K562 (cell line): ENCODE measurements around the gene PRDX1. TPM values are rescaled to one million over a fixed set of nuclear protein-coding genes. Genes with fewer than 3 reads are reported as not detected.

Source experiments
- IFI16 ChIP-seq: fragments of 250-450 bp; sonication (Bioruptor Pico); IDR thresholded peaks from 2 replicates; pipeline ENCODE4 v2.1.2; 2022; ENCODE audit warnings: mild to moderate bottlenecking, inconsistent platforms
- L3MBTL2 ChIP-seq: fragments of 450-650 bp; IDR thresholded peaks from 2 replicates; pipeline ENCODE4 v1.6.1; 2016; ENCODE audit warnings: mild to moderate bottlenecking, moderate library complexity
- NCOR1 ChIP-seq: fragments of 450-650 bp; IDR thresholded peaks from 2 replicates; pipeline ENCODE4 v1.6.1; 2016; ENCODE audit warnings: mild to moderate bottlenecking, moderate library complexity
- ZFP36 ChIP-seq: fragments of 150-350 bp; IDR thresholded peaks from 2 replicates; pipeline ENCODE4 v1.6.1; 2018; ENCODE audit warnings: low read length, low read depth; ENCODE audit not compliant: partially characterized antibody
- ZNF174 ChIP-seq: fragments of 250-450 bp; sonication (Bioruptor Pico); IDR thresholded peaks from 2 replicates; pipeline ENCODE4 v1.4.0; 2020; ENCODE audit warnings: mild to moderate bottlenecking
- ZNF384 ChIP-seq: IDR thresholded peaks from 2 replicates; pipeline ENCODE4 v1.6.1; 2012; ENCODE audit warnings: low read depth, low read length, improper control_type of control experiment
- polyA plus RNA-seq, 8 experiments: library from polyadenylated mRNA; depleted of rRNA in 4 of 8; stranded (reverse) in 5 of 8; unstranded in 3 of 8; fragments of >200 nt; fragmentation: Nextera tagmentation in 2 of 8; fragmentation: Illumina TruSeq in 1 of 8; extraction: Ambion mirVana in 2 of 8; extraction: Trizol in 1 of 8; gene quantifications; 2 replicates each; pipeline versions ENCODE4 v1.2.1 to v1.2.3, GENCODE V29; 2011 to 2014; ENCODE audit warnings: inconsistent platforms in 1 of 8, missing spikeins in 1 of 8
- total RNA-seq, 7 experiments: library from RNA; depleted of rRNA in 6 of 7; stranded (reverse); fragments of >200 nt in 6 of 7; fragmentation: Illumina TruSeq in 2 of 7; extraction: Trizol in 2 of 7; gene quantifications; 2 replicates each; pipeline versions ENCODE4 v1.2.1 to v1.2.3, GENCODE V29; 2011 to 2021; ENCODE audit warnings: low replicate concordance in 1 of 7
- TF ChIP-seq, protein P1 (sequence below): fragments of 450-650 bp; IDR thresholded peaks from 2 replicates; pipeline ENCODE4 v1.6.1; 2016; ENCODE audit warnings: mild to moderate bottlenecking, moderate library complexity
- TF ChIP-seq, protein P2 (sequence below), 2 experiments: fragments of 200-800 bp in 1 of 2; sonication (Bioruptor generic) in 1 of 2; sonication (generic) in 1 of 2; formaldehyde crosslinking in 1 of 2; IDR thresholded peaks in 1 of 2; conservative IDR thresholded peaks in 1 of 2; 2 replicates each; pipeline versions ENCODE4 v1.5.0 to v1.6.1; 2016 to 2020; ENCODE audit warnings: missing compliant biosample characterization in 1 of 2, missing genetic modification characterization in 1 of 2, missing genetic modification reagents in 1 of 2
- TF ChIP-seq, protein P3 (sequence below): fragments of 450-650 bp; formaldehyde crosslinking; IDR thresholded peaks from 2 replicates; pipeline ENCODE4 v1.4.0; 2022; ENCODE audit warnings: missing genetic modification characterization
- TF ChIP-seq, protein P4 (sequence below), 2 experiments: fragments of 450-650 bp; conservative IDR thresholded peaks; 2 replicates each; pipeline ENCODE4 v1.6.1; 2017; ENCODE audit warnings: mild to moderate bottlenecking in 2 of 2, moderate library complexity in 2 of 2

PRDX1 gene
- total and polyA plus RNA-seq, 9 of the 15 experiments (the other 6 are each of a cell fraction or from before 2014, with no cell fraction given) = 748 to 2,388 (median 1,045) TPM

DNA sequence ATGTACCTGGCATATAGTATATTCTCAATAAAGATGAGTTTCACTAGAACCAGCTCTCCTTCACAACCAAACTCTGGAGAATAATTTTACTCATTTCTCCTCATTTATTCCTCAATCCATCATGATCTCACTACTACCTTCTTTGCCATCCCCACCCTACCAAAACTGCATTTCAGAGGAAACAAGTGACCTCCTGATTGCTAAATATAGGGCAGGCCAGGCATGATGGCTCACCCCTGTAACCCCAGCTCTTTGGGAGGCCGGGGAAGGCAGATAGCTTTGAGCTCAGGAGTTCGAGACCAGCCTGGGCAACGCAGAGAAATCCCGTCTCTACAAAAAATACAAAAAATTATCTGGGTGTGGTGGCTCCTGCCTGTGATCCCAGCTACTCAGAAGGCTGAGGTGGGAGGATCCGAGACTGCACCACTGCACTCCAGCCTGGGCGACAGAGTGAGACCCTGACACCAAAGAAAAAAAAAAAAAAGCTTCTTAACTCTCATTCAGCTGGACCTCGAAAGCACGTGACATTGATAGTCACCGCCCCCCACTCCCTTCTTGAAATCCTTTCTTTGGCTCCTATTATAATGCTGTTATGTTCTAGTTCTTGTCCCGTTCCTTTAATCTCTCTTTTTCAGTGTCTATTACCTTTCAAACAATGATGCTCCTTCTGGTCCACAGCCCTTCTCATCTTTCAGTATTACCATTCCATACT is 32.9 kb downstream of the PRDX1 start (continued):
- TF ChIP-seq, protein P1, sequence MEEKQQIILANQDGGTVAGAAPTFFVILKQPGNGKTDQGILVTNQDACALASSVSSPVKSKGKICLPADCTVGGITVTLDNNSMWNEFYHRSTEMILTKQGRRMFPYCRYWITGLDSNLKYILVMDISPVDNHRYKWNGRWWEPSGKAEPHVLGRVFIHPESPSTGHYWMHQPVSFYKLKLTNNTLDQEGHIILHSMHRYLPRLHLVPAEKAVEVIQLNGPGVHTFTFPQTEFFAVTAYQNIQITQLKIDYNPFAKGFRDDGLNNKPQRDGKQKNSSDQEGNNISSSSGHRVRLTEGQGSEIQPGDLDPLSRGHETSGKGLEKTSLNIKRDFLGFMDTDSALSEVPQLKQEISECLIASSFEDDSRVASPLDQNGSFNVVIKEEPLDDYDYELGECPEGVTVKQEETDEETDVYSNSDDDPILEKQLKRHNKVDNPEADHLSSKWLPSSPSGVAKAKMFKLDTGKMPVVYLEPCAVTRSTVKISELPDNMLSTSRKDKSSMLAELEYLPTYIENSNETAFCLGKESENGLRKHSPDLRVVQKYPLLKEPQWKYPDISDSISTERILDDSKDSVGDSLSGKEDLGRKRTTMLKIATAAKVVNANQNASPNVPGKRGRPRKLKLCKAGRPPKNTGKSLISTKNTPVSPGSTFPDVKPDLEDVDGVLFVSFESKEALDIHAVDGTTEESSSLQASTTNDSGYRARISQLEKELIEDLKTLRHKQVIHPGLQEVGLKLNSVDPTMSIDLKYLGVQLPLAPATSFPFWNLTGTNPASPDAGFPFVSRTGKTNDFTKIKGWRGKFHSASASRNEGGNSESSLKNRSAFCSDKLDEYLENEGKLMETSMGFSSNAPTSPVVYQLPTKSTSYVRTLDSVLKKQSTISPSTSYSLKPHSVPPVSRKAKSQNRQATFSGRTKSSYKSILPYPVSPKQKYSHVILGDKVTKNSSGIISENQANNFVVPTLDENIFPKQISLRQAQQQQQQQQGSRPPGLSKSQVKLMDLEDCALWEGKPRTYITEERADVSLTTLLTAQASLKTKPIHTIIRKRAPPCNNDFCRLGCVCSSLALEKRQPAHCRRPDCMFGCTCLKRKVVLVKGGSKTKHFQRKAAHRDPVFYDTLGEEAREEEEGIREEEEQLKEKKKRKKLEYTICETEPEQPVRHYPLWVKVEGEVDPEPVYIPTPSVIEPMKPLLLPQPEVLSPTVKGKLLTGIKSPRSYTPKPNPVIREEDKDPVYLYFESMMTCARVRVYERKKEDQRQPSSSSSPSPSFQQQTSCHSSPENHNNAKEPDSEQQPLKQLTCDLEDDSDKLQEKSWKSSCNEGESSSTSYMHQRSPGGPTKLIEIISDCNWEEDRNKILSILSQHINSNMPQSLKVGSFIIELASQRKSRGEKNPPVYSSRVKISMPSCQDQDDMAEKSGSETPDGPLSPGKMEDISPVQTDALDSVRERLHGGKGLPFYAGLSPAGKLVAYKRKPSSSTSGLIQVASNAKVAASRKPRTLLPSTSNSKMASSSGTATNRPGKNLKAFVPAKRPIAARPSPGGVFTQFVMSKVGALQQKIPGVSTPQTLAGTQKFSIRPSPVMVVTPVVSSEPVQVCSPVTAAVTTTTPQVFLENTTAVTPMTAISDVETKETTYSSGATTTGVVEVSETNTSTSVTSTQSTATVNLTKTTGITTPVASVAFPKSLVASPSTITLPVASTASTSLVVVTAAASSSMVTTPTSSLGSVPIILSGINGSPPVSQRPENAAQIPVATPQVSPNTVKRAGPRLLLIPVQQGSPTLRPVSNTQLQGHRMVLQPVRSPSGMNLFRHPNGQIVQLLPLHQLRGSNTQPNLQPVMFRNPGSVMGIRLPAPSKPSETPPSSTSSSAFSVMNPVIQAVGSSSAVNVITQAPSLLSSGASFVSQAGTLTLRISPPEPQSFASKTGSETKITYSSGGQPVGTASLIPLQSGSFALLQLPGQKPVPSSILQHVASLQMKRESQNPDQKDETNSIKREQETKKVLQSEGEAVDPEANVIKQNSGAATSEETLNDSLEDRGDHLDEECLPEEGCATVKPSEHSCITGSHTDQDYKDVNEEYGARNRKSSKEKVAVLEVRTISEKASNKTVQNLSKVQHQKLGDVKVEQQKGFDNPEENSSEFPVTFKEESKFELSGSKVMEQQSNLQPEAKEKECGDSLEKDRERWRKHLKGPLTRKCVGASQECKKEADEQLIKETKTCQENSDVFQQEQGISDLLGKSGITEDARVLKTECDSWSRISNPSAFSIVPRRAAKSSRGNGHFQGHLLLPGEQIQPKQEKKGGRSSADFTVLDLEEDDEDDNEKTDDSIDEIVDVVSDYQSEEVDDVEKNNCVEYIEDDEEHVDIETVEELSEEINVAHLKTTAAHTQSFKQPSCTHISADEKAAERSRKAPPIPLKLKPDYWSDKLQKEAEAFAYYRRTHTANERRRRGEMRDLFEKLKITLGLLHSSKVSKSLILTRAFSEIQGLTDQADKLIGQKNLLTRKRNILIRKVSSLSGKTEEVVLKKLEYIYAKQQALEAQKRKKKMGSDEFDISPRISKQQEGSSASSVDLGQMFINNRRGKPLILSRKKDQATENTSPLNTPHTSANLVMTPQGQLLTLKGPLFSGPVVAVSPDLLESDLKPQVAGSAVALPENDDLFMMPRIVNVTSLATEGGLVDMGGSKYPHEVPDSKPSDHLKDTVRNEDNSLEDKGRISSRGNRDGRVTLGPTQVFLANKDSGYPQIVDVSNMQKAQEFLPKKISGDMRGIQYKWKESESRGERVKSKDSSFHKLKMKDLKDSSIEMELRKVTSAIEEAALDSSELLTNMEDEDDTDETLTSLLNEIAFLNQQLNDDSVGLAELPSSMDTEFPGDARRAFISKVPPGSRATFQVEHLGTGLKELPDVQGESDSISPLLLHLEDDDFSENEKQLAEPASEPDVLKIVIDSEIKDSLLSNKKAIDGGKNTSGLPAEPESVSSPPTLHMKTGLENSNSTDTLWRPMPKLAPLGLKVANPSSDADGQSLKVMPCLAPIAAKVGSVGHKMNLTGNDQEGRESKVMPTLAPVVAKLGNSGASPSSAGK = peak; percentile 42; the same call in 1 of the 2 replicates
- TF ChIP-seq L3MBTL2 = 0 out of 2 replicates have a peak, but pooled peaks have one; percentile 17
- peak; percentile 67; the same call in 1 of the 2 replicates for TF ChIP-seq ZNF384
- TF ChIP-seq, protein P2, sequence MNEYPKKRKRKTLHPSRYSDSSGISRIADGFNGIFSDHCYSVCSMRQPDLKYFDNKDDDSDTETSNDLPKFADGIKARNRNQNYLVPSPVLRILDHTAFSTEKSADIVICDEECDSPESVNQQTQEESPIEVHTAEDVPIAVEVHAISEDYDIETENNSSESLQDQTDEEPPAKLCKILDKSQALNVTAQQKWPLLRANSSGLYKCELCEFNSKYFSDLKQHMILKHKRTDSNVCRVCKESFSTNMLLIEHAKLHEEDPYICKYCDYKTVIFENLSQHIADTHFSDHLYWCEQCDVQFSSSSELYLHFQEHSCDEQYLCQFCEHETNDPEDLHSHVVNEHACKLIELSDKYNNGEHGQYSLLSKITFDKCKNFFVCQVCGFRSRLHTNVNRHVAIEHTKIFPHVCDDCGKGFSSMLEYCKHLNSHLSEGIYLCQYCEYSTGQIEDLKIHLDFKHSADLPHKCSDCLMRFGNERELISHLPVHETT (CRISPR knock-in tag; conservative IDR thresholded peaks at IDR 0.05 in 1 of 2, IDR thresholded peaks at IDR 0.05 in 1 of 2) = no peak
- no peak for TF ChIP-seq IFI16
- 0 out of 2 replicates have a peak, but pooled peaks have one; percentile 13 for TF ChIP-seq NCOR1
- TF ChIP-seq, protein P3, sequence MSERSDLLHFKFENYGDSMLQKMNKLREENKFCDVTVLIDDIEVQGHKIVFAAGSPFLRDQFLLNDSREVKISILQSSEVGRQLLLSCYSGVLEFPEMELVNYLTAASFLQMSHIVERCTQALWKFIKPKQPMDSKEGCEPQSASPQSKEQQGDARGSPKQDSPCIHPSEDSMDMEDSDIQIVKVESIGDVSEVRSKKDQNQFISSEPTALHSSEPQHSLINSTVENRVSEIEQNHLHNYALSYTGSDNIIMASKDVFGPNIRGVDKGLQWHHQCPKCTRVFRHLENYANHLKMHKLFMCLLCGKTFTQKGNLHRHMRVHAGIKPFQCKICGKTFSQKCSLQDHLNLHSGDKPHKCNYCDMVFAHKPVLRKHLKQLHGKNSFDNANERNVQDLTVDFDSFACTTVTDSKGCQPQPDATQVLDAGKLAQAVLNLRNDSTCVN (CRISPR knock-in tag) = no peak
- TF ChIP-seq, protein P4, sequence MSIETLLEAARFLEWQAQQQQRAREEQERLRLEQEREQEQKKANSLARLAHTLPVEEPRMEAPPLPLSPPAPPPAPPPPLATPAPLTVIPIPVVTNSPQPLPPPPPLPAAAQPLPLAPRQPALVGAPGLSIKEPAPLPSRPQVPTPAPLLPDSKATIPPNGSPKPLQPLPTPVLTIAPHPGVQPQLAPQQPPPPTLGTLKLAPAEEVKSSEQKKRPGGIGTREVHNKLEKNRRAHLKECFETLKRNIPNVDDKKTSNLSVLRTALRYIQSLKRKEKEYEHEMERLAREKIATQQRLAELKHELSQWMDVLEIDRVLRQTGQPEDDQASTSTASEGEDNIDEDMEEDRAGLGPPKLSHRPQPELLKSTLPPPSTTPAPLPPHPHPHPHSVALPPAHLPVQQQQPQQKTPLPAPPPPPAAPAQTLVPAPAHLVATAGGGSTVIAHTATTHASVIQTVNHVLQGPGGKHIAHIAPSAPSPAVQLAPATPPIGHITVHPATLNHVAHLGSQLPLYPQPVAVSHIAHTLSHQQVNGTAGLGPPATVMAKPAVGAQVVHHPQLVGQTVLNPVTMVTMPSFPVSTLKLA (conservative IDR thresholded peaks at IDR 0.05) = 0 out of 4 replicates have a peak, but pooled peaks of 1 of the 2 experiments have one; percentile 19
- TF ChIP-seq ZFP36 = no peak
- no peak for TF ChIP-seq ZNF174 (CRISPR knock-in tag)
